Adrenal gland (tissue), 5 donors: ENCODE results near the gene ICE2.

Experiments
- POLR2A ChIP-seq, 2 donors: fragments of 450-650 bp; IDR thresholded peaks; one replicate each; pipeline ENCODE4 v1.6.1; 2017; ENCODE audit warnings: antibody characterized with exemption in 2 of 2, mild to moderate bottlenecking in 2 of 2, moderate library complexity in 1 of 2
- TF ChIP-seq, protein P1 (sequence below), 6 experiments: fragments of 450-650 bp in 4 of 6; fragments of 200-600 bp in 2 of 6; sonication (generic) in 1 of 6; IDR thresholded peaks; 1 replicate in 5 of 6; 2 replicates in 1 of 6; pipeline versions ENCODE4 v1.5.1 to v1.8.0; 2016 to 2021; ENCODE audit warnings: antibody characterized with exemption in 6 of 6, mild to moderate bottlenecking in 2 of 6, moderate library complexity in 1 of 6
- donor health status: DM: no; HTN: no; CAD: no.

- TF ChIP-seq, protein P1, sequence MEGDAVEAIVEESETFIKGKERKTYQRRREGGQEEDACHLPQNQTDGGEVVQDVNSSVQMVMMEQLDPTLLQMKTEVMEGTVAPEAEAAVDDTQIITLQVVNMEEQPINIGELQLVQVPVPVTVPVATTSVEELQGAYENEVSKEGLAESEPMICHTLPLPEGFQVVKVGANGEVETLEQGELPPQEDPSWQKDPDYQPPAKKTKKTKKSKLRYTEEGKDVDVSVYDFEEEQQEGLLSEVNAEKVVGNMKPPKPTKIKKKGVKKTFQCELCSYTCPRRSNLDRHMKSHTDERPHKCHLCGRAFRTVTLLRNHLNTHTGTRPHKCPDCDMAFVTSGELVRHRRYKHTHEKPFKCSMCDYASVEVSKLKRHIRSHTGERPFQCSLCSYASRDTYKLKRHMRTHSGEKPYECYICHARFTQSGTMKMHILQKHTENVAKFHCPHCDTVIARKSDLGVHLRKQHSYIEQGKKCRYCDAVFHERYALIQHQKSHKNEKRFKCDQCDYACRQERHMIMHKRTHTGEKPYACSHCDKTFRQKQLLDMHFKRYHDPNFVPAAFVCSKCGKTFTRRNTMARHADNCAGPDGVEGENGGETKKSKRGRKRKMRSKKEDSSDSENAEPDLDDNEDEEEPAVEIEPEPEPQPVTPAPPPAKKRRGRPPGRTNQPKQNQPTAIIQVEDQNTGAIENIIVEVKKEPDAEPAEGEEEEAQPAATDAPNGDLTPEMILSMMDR (IDR thresholded peaks at IDR 0.05), result no peak
- TF ChIP-seq POLR2A (IDR thresholded peaks at IDR 0.05), result no peak
Observed at GRCh38 chr15:60381148-60381788, 97.7 kb downstream of the ICE2 start.
